Measurements from ENCODE around the gene LGSN.

- TF ChIP-seq GATA2 (IDR thresholded peaks at IDR 0.05; ENCODE audit: low read depth, low read length) = no peak
- no peak for TF ChIP-seq GATA3 (IDR thresholded peaks at IDR 0.05; ENCODE audit: low read depth, low read length)
These were observed 30.4 kb downstream of the LGSN start for GRCh38 chr6:63289269-63289872.
